H9 (cell line): ENCODE results near the gene TMEM86A. TPM values are rescaled to one million over a fixed set of nuclear protein-coding genes. Genes with fewer than 3 reads are reported as not detected.
"Not testable (repeated sequence)": the region's sequence is repeated elsewhere in the genome, so short reads cannot be mapped to it uniquely, and the experiment has no call there.

Source experiments
- DNase-seq: peaks from one replicate; pipeline ENCODE4 v3.0.0-alpha.2; 2017
- H2AFZ ChIP-seq: one replicate; pipeline ENCODE4 v1.6.1; 2013; ENCODE audit warnings: mild to moderate bottlenecking, low read length, control low read depth, moderate library complexity
- H2AK5ac ChIP-seq: 2 replicates; pipeline ENCODE4 v1.6.1; 2013; ENCODE audit warnings: low read length, control low read depth, mixed read lengths; ENCODE audit not compliant: insufficient read length
- H2BK120ac ChIP-seq: one replicate; pipeline ENCODE4 v1.6.1; 2013; ENCODE audit warnings: low read depth, mild to moderate bottlenecking, low read length, control low read depth, inconsistent platforms; ENCODE audit not compliant: poor library complexity, severe bottlenecking
- H2BK12ac ChIP-seq: 2 replicates; pipeline ENCODE4 v1.6.1; 2013; ENCODE audit warnings: low read length, control low read depth, mixed read lengths, low read depth; ENCODE audit not compliant: insufficient read length
- H2BK15ac ChIP-seq: 2 replicates; pipeline ENCODE4 v1.6.1; 2013; ENCODE audit warnings: low read depth, low read length, control low read depth
- H2BK20ac ChIP-seq: one replicate; pipeline ENCODE4 v1.6.1; 2013; ENCODE audit warnings: low read depth, mild to moderate bottlenecking, low read length, control low read depth, inconsistent platforms; ENCODE audit not compliant: poor library complexity, severe bottlenecking
- H2BK5ac ChIP-seq: 2 replicates; pipeline ENCODE4 v1.6.1; 2013; ENCODE audit warnings: low read length, control low read depth, mixed read lengths; ENCODE audit not compliant: insufficient read length
- H3K14ac ChIP-seq: 2 replicates; pipeline ENCODE4 v1.6.1; 2013; ENCODE audit warnings: low read length, control low read depth; ENCODE audit not compliant: insufficient read depth
- H3K18ac ChIP-seq: 2 replicates; pipeline ENCODE4 v1.6.1; 2013; ENCODE audit warnings: low read depth, mild to moderate bottlenecking, mixed read lengths, low read length, control low read depth; ENCODE audit not compliant: insufficient read length
- H3K23ac ChIP-seq: 2 replicates; pipeline ENCODE4 v1.6.1; 2013; ENCODE audit warnings: low read length, control low read depth, mixed read lengths, low read depth; ENCODE audit not compliant: insufficient read length
- H3K23me2 ChIP-seq: 2 replicates; pipeline ENCODE4 v1.6.1; 2013; ENCODE audit warnings: low read depth, mild to moderate bottlenecking, mixed read lengths, low read length, control low read depth; ENCODE audit not compliant: insufficient read length, poor library complexity, severe bottlenecking
- H3K27ac ChIP-seq: 2 replicates; pipeline ENCODE4 v1.5.1; 2013; ENCODE audit warnings: low read length, control low read depth, mixed read lengths, low read depth; ENCODE audit not compliant: insufficient read length
- H3K27me3 ChIP-seq: 2 replicates; pipeline ENCODE4 v1.6.1; 2013; ENCODE audit warnings: low read length, control low read depth, inconsistent platforms; ENCODE audit not compliant: insufficient read depth
- H3K4ac ChIP-seq: 2 replicates; pipeline ENCODE4 v1.6.1; 2013; ENCODE audit warnings: low read depth, mild to moderate bottlenecking, control low read depth, inconsistent platforms, low read length, moderate library complexity
- H3K4me1 ChIP-seq: 2 replicates; pipeline ENCODE4 v1.6.1; 2013; ENCODE audit warnings: low read length, control low read depth, inconsistent platforms; ENCODE audit not compliant: insufficient read depth
- H3K4me2 ChIP-seq: 2 replicates; pipeline ENCODE4 v1.6.1; 2013; ENCODE audit warnings: low read length, control low read depth, mixed read lengths; ENCODE audit not compliant: insufficient read length, insufficient read depth
- H3K56ac ChIP-seq: 2 replicates; pipeline ENCODE4 v1.6.1; 2013; ENCODE audit warnings: low read depth, mild to moderate bottlenecking, mixed read lengths, low read length, control low read depth; ENCODE audit not compliant: insufficient read length
- H3K79me1 ChIP-seq: 2 replicates; pipeline ENCODE4 v1.6.1; 2013; ENCODE audit warnings: low read depth, mild to moderate bottlenecking, moderate library complexity, low read length, control low read depth, inconsistent platforms; ENCODE audit not compliant: insufficient read depth, poor library complexity, severe bottlenecking
- H3K79me2 ChIP-seq: 2 replicates; pipeline ENCODE4 v1.6.1; 2013; ENCODE audit warnings: low read length, control low read depth, inconsistent platforms; ENCODE audit not compliant: insufficient read depth
- H3K9ac ChIP-seq: 2 replicates; pipeline ENCODE4 v1.6.1; 2013; ENCODE audit warnings: low read length, control low read depth, mixed read lengths; ENCODE audit not compliant: insufficient read length; ENCODE audit errors: extremely low read depth
- H3K9me3 ChIP-seq: one replicate; pipeline ENCODE4 v1.6.1; 2013; ENCODE audit warnings: low read depth, low read length, inconsistent platforms; ENCODE audit not compliant: control insufficient read depth
- H3T11ph ChIP-seq: one replicate; pipeline ENCODE4 v1.6.1; 2013; ENCODE audit warnings: mild to moderate bottlenecking, low read length, control low read depth, inconsistent platforms
- H4K20me1 ChIP-seq: one replicate; pipeline ENCODE4 v1.6.1; 2013; ENCODE audit not compliant: control insufficient read depth, insufficient read length, insufficient read depth
- H4K5ac ChIP-seq: 2 replicates; pipeline ENCODE4 v1.6.1; 2013; ENCODE audit warnings: low read depth, mild to moderate bottlenecking, mixed read lengths, low read length, control low read depth; ENCODE audit not compliant: insufficient read length
- H4K8ac ChIP-seq: replicated peaks from 2 replicates; pipeline ENCODE4 v1.6.1; 2013; ENCODE audit warnings: low read length, control low read depth, mixed read lengths, low read depth; ENCODE audit not compliant: insufficient read length
- H4K91ac ChIP-seq: 2 replicates; pipeline ENCODE4 v1.6.1; 2013; ENCODE audit warnings: low read depth, mild to moderate bottlenecking, moderate library complexity, mixed read lengths, low read length, control low read depth; ENCODE audit not compliant: insufficient read length
- H3K27ac Mint-ChIP-seq, 3 experiments: 2 replicates in 2 of 3; 3 replicates in 1 of 3; pipeline ENCODE4 v1.8.0; 2020 to 2021; ENCODE audit warnings: mixed read lengths in 3 of 3, mild to moderate bottlenecking in 1 of 3, moderate library complexity in 1 of 3
- H3K27me3 Mint-ChIP-seq: 2 replicates; pipeline ENCODE4 v1.8.0; 2021; ENCODE audit warnings: low read depth, mild to moderate bottlenecking, moderate library complexity, mixed read lengths
- H3K36me3 Mint-ChIP-seq, 3 experiments: 2 replicates in 2 of 3; 3 replicates in 1 of 3; pipeline ENCODE4 v1.8.0; 2020 to 2021; ENCODE audit warnings: low read depth in 3 of 3, mixed read lengths in 3 of 3; ENCODE audit not compliant: insufficient read depth in 1 of 3
- H3K4me1 Mint-ChIP-seq, 2 experiments: 2 replicates each; pipeline ENCODE4 v1.8.0; 2020; ENCODE audit warnings: mixed read lengths in 2 of 2
- H3K4me3 Mint-ChIP-seq, 2 experiments: 2 replicates in 1 of 2; 3 replicates in 1 of 2; pipeline ENCODE4 v1.8.0; 2020 to 2021; ENCODE audit warnings: mild to moderate bottlenecking in 2 of 2, mixed read lengths in 2 of 2, moderate library complexity in 1 of 2
- H3K9me3 Mint-ChIP-seq, 2 experiments: 2 replicates in 1 of 2; 3 replicates in 1 of 2; pipeline ENCODE4 v1.8.0; 2020; ENCODE audit warnings: mild to moderate bottlenecking in 2 of 2, mixed read lengths in 2 of 2, moderate library complexity in 1 of 2
- CTCF ChIP-seq: fragments of 200-600 bp; sonication (generic); conservative IDR thresholded peaks from 3 replicates; pipeline ENCODE4 v1.8.0; 2021; ENCODE audit warnings: antibody characterized with exemption, mild to moderate bottlenecking
- WGBS: extraction: QIAGEN DNeasy Blood & Tissue Kit; methylation state at CpG from one replicate; pipeline ENCODE4 v1.1.7; 2013; ENCODE audit warnings: missing lambda C conversion rate, low lambda C conversion rate, mixed read lengths; ENCODE audit not compliant: insufficient read length; ENCODE audit errors: extremely low coverage; 5-methylcytosine and 5-hydroxymethylcytosine counted together
- total RNA-seq: library from RNA; stranded (reverse); gene quantifications from 2 replicates; pipeline ENCODE4 v1.2.1, GENCODE V29; 2021

TMEM86A gene
- total RNA-seq, 1 experiment from 2014 or later: 2.3 TPM

DNA sequence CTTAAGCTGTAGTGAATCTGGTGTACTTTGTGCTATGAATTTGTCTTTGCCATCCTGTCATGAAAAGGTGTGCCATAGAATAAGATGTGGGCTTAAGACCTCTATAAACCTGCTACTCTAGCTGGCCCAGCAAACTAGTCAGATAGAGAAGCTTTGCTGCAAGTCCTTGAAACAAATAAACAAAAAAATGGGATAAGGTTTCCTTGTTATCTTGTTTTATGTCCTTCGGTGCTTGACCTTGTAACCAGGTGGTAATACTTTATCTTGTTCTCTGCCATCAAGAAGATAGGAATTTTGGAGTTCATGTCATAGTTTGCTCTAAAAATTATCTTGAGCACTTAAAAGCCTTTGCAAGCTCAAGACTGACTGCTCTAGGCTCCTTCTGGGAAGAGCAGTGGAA, 14.3 kb upstream of the TMEM86A start:
- Histone ChIP-seq H3K27ac (no peak overlapping the region), H3K23me2 (no peaks in the 10 kb centered on the region), H3K79me2 (no peaks in the 10 kb centered on the region), H3T11ph (no peak overlapping the region), H3K9me3 (no peaks in the 10 kb centered on the region), H2BK12ac (no peak overlapping the region), H2BK5ac (no peak overlapping the region), H3K4me2 (no peak overlapping the region), H4K20me1 (no peaks in the 10 kb centered on the region), H3K56ac (no peak overlapping the region), H3K18ac (no peak overlapping the region), H2BK15ac (no peak overlapping the region), H2BK120ac (no peak overlapping the region), H3K79me1 (no peaks in the 10 kb centered on the region), H3K23ac (no peak overlapping the region), H3K4me1 (no peaks in the 10 kb centered on the region), H3K9ac (no peak overlapping the region), H3K14ac (no peak overlapping the region), H2AK5ac (no peak overlapping the region), H4K5ac (no peak overlapping the region), H3K4ac (no peak overlapping the region), H2BK20ac (no peak overlapping the region), H4K8ac (no peak overlapping the region), H4K91ac (no peak overlapping the region), H3K27me3 (no peaks in the 10 kb centered on the region), H2AFZ (no peak overlapping the region)
- no CpG with 5 or more reads among the region's 1 CpG for WGBS
- TF ChIP-seq CTCF: no peak
- Mint-ChIP-seq H3K27ac (no peak overlapping the region), H3K9me3 (no peaks in the 10 kb centered on the region), H3K36me3 (no peaks in the 10 kb centered on the region), H3K4me3 (no peak overlapping the region), H3K4me1 (peaks cover 0 to 8% of the 10 kb centered on the region in 2 experiments; a peak in 2 of 4 replicates), H3K27me3 (no peaks in the 10 kb centered on the region; the same call in 1 of the 2 replicates)
- DNase-seq: no peak

DNA sequence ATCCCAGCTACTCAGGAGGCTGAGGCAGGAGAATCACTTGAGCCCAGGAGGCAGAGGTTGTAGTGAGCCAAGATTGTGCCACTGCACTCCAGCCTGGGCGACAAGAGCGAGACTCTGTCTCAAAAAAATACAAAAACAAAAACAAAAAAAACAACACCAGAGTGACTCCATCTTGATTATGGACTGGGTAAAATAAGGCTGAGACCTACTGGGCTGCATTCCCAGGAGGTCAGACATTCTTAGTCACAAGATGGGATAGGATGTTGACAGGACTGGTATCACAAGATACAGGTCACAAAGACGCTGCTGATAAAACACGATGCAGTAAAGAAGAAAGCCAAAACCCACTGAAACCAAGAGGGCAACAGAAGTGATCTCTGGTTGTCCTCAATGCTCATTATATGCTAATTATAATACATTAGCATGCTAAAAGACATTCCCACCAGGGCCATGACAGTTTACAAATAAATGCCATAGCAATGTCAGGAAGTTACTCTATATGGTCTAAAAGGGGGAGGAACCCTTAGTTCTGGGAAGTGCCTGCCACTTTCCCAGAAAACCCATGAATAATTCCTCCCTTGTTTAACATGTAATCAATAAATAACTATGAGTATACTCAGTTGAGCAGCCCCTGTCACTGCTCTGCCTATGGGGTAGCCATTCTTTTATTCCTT, 7.0 kb upstream of the TMEM86A start:
- H2BK12ac ChIP-seq, H3K27me3 ChIP-seq, H2BK120ac ChIP-seq, H2BK15ac ChIP-seq, H2AK5ac ChIP-seq, H3K4me2 ChIP-seq, DNase-seq, H2BK20ac ChIP-seq, H4K5ac ChIP-seq, H3K4me1 Mint-ChIP-seq, H3K36me3 Mint-ChIP-seq, H2AFZ ChIP-seq, H3K4ac ChIP-seq, H3K79me2 ChIP-seq, H4K8ac ChIP-seq, H3K56ac ChIP-seq, H3K18ac ChIP-seq, H3K9me3 Mint-ChIP-seq, H3K4me1 ChIP-seq, H3K23ac ChIP-seq, H3K9ac ChIP-seq, H3T11ph ChIP-seq, H4K20me1 ChIP-seq, H3K23me2 ChIP-seq, H2BK5ac ChIP-seq, H3K14ac ChIP-seq, H3K4me3 Mint-ChIP-seq, H4K91ac ChIP-seq, H3K27ac Mint-ChIP-seq, H3K9me3 ChIP-seq, H3K27ac ChIP-seq, H3K79me1 ChIP-seq: not testable (repeated sequence)
- no CpG with 5 or more reads among the region's 4 CpGs for WGBS
- H3K27me3 Mint-ChIP-seq: peaks cover 15% of the 10 kb centered on the region
